ENCODE measurements around the gene WFDC12. TPM values are rescaled to one million over a fixed set of nuclear protein-coding genes. Genes with fewer than 3 reads are reported as not detected.
A peak's percentile ranks its signal among the peaks of the same experiment; 100 is the strongest.

Gene WFDC12
- total and polyA plus RNA-seq, 4 donors: 0.85 to 5.9 (median 3.5) TPM

DNA sequence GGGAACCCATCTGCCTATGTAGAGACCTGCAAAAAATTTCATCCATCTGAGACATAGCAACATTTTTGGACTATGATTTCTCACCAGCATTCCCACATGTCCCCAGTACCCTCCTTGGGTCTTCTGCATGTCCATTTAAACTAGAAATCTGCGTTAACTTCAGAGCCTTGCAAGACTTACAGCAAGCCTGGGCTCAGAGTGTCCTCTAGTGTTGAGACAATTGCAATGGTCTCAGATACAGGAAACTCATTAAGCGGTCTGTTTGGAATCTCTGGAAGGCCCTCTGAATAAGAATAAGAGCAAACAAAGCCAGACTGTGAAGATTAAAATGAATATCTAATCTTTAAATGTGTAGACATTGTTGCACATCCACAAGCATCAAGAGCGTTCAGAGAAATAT lies 29.9 kb upstream of the WFDC12 start:
- Histone ChIP-seq H3K27ac (ENCODE audit: low read depth in 1 of 2, low read length in 1 of 2) (no peak overlapping the region), H3K36me3 (ENCODE audit: control insufficient read depth in 4 of 4, insufficient read depth in 4 of 4, low read length in 4 of 4) (no peaks in the 10 kb centered on the region), H3K4me1 (ENCODE audit: control insufficient read depth in 5 of 5, insufficient read depth in 5 of 5, low read length in 5 of 5) (peaks cover 0 to 2% (median 0%) of the 10 kb centered on the region in 5 donors), H3K27me3 (ENCODE audit: control insufficient read depth in 3 of 3, insufficient read depth in 3 of 3, low read length in 2 of 3) (peaks cover 0 to 6% (median 0%) of the 10 kb centered on the region in 3 donors), H3K9ac (ENCODE audit: insufficient read depth in 1 of 2, low read length in 2 of 2) (no peak overlapping the region), H3K4me3 (no peak overlapping the region), H3K9me3 (ENCODE audit: control insufficient read depth in 4 of 4, insufficient read depth in 3 of 4, low read length in 3 of 4) (peaks cover 0 to 12% (median 6%) of the 10 kb centered on the region in 4 donors)
- TF ChIP-seq, protein P1, sequence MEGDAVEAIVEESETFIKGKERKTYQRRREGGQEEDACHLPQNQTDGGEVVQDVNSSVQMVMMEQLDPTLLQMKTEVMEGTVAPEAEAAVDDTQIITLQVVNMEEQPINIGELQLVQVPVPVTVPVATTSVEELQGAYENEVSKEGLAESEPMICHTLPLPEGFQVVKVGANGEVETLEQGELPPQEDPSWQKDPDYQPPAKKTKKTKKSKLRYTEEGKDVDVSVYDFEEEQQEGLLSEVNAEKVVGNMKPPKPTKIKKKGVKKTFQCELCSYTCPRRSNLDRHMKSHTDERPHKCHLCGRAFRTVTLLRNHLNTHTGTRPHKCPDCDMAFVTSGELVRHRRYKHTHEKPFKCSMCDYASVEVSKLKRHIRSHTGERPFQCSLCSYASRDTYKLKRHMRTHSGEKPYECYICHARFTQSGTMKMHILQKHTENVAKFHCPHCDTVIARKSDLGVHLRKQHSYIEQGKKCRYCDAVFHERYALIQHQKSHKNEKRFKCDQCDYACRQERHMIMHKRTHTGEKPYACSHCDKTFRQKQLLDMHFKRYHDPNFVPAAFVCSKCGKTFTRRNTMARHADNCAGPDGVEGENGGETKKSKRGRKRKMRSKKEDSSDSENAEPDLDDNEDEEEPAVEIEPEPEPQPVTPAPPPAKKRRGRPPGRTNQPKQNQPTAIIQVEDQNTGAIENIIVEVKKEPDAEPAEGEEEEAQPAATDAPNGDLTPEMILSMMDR (IDR thresholded peaks at IDR 0.05; ENCODE audit: control extremely low read depth, extremely low read depth): no peak
- 48 to 79% methylated on average over 3 of the region's 3 CpGs for WGBS, 2 donors
- no peak for ATAC-seq (ENCODE audit: insufficient read depth, low FRiP score)
- no peak for DNase-seq

DNA sequence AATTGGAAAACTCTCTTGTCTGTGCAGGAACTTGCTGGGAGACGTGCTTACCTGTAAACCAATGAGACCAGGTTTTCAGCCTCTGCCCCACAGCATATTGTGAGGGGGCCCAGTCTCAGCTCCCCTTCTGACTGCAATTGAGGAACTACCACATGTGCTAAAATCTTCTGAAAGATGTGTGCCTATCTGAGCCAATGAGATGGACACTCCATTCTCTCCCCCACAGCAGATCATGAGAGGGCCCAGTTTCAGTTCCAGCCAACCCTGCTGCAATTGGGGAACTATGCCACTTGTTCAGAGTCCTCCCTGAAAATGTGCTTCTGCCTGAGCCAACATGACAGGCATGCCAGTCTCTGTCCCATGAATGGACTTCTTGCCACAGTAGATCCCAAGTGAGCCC lies 29.5 kb upstream of the WFDC12 start:
- TF ChIP-seq, protein P1 (IDR thresholded peaks at IDR 0.05; ENCODE audit: control extremely low read depth, extremely low read depth): no peak
- DNase-seq: peak in 1 of 3 donors; percentile 3
- no peak overlapping the region for H3K4me3 ChIP-seq
- 76 to 77% methylated on average over 1 of the region's 1 CpG for WGBS, 2 donors
- peaks cover 0 to 8% (median 0%) of the 10 kb centered on the region in 3 donors for H3K27me3 ChIP-seq (ENCODE audit: control insufficient read depth in 3 of 3, insufficient read depth in 3 of 3, low read length in 2 of 3)
- no peak overlapping the region for H3K9ac ChIP-seq (ENCODE audit: insufficient read depth in 1 of 2, low read length in 2 of 2)
- peaks cover 0 to 8% (median 4%) of the 10 kb centered on the region in 4 donors for H3K9me3 ChIP-seq (ENCODE audit: control insufficient read depth in 4 of 4, insufficient read depth in 3 of 4, low read length in 3 of 4)
- peaks cover 0 to 2% (median 0%) of the 10 kb centered on the region in 5 donors for H3K4me1 ChIP-seq (ENCODE audit: control insufficient read depth in 5 of 5, insufficient read depth in 5 of 5, low read length in 5 of 5)
- H3K27ac ChIP-seq (ENCODE audit: low read depth in 1 of 2, low read length in 1 of 2): no peak overlapping the region
- no peaks in the 10 kb centered on the region for H3K36me3 ChIP-seq (ENCODE audit: control insufficient read depth in 4 of 4, insufficient read depth in 4 of 4, low read length in 4 of 4)
- ATAC-seq (ENCODE audit: insufficient read depth, low FRiP score): peak; percentile 34

DNA sequence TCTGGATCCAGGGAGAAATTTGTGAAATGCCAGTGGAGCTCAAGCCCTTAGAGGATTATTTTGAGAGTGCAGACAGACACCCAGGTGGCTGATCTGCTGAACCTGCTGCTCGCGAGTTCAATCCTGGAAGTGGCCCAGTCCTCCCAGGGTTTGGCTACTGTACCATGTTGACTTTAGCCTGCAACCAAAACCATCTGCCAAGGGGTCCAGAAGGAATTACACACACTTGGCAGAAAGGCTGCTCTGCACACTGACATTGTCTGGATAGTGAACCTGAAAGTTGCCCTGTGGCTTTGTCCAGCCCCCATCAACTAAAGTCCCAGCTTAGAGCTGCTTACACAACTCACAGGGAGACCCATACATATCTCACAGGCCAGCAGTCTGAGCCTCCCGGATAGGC lies 28.9 kb upstream of the WFDC12 start:
- TF ChIP-seq, protein P1 (IDR thresholded peaks at IDR 0.05; ENCODE audit: control extremely low read depth, extremely low read depth): no peak
- no peak overlapping the region for H3K9ac ChIP-seq (ENCODE audit: insufficient read depth in 1 of 2, low read length in 2 of 2)
- DNase-seq: no peak
- H3K27me3 ChIP-seq (ENCODE audit: control insufficient read depth in 3 of 3, insufficient read depth in 3 of 3, low read length in 2 of 3): peaks cover 0 to 8% (median 0%) of the 10 kb centered on the region in 3 donors
- no peak overlapping the region for H3K4me3 ChIP-seq
- H3K27ac ChIP-seq (ENCODE audit: low read depth in 1 of 2, low read length in 1 of 2): no peak overlapping the region
- peaks cover 0 to 2% (median 0%) of the 10 kb centered on the region in 5 donors for H3K4me1 ChIP-seq (ENCODE audit: control insufficient read depth in 5 of 5, insufficient read depth in 5 of 5, low read length in 5 of 5)
- no peaks in the 10 kb centered on the region for H3K36me3 ChIP-seq (ENCODE audit: control insufficient read depth in 4 of 4, insufficient read depth in 4 of 4, low read length in 4 of 4)
- ATAC-seq (ENCODE audit: insufficient read depth, low FRiP score): no peak
- H3K9me3 ChIP-seq (ENCODE audit: control insufficient read depth in 4 of 4, insufficient read depth in 3 of 4, low read length in 3 of 4): peaks cover 0 to 5% (median 2%) of the 10 kb centered on the region in 4 donors
- 76 to 91% methylated on average over 3 of the region's 3 CpGs for WGBS, 2 donors

DNA sequence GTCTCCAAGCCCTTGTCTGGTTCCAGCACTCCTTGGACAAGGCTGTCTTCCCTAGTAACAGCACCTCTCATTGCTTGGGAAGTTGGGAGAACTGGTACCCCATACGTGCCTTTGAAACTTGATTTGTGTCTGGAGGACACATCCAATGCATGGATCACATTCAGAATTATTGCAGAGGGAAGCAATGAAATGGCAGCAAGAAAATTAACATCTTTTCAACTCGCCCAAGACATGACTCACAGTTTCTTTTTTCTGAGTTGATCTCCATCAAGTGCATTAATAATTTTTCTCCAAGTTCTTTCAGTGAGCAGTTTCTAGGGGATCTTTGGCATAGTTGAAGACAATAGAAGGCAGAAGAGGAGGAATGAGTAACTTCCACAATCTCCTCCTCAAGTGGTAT lies 28.1 kb upstream of the WFDC12 start:
- DNase-seq (no peak), ATAC-seq (ENCODE audit: insufficient read depth, low FRiP score) (no peak)
- Histone ChIP-seq H3K9me3 (ENCODE audit: control insufficient read depth in 4 of 4, insufficient read depth in 3 of 4, low read length in 3 of 4) (peaks cover 0 to 5% (median 1%) of the 10 kb centered on the region in 4 donors), H3K4me3 (no peak overlapping the region), H3K27ac (ENCODE audit: low read depth in 1 of 2, low read length in 1 of 2) (no peak overlapping the region), H3K36me3 (ENCODE audit: control insufficient read depth in 4 of 4, insufficient read depth in 4 of 4, low read length in 4 of 4) (no peaks in the 10 kb centered on the region), H3K9ac (ENCODE audit: insufficient read depth in 1 of 2, low read length in 2 of 2) (no peak overlapping the region), H3K4me1 (ENCODE audit: control insufficient read depth in 5 of 5, insufficient read depth in 5 of 5, low read length in 5 of 5) (peaks cover 0 to 2% (median 0%) of the 10 kb centered on the region in 5 donors), H3K27me3 (ENCODE audit: control insufficient read depth in 3 of 3, insufficient read depth in 3 of 3, low read length in 2 of 3) (peaks cover 0 to 8% (median 0%) of the 10 kb centered on the region in 3 donors)
- 72 to 91% methylated on average over 2 of the region's 2 CpGs for WGBS, 2 donors
- TF ChIP-seq, protein P1 (IDR thresholded peaks at IDR 0.05; ENCODE audit: control extremely low read depth, extremely low read depth): no peak

Data from lung (tissue), 12 donors.